Astrocyte (in vitro differentiated cells and primary cell): ENCODE results near the gene NUBP2.

Experiments
- EZH2 ChIP-seq: IDR thresholded peaks from 2 replicates; pipeline ENCODE4 v1.6.1; 2012; ENCODE audit warnings: mild to moderate bottlenecking, low read length, inconsistent platforms; ENCODE audit not compliant: insufficient read depth
- TF ChIP-seq, protein P1 (sequence below): IDR thresholded peaks from 2 replicates; pipeline ENCODE4 v1.5.1; 2011; ENCODE audit warnings: low read depth, mild to moderate bottlenecking, inconsistent platforms, low read length, moderate library complexity; ENCODE audit not compliant: insufficient read depth

DNA sequence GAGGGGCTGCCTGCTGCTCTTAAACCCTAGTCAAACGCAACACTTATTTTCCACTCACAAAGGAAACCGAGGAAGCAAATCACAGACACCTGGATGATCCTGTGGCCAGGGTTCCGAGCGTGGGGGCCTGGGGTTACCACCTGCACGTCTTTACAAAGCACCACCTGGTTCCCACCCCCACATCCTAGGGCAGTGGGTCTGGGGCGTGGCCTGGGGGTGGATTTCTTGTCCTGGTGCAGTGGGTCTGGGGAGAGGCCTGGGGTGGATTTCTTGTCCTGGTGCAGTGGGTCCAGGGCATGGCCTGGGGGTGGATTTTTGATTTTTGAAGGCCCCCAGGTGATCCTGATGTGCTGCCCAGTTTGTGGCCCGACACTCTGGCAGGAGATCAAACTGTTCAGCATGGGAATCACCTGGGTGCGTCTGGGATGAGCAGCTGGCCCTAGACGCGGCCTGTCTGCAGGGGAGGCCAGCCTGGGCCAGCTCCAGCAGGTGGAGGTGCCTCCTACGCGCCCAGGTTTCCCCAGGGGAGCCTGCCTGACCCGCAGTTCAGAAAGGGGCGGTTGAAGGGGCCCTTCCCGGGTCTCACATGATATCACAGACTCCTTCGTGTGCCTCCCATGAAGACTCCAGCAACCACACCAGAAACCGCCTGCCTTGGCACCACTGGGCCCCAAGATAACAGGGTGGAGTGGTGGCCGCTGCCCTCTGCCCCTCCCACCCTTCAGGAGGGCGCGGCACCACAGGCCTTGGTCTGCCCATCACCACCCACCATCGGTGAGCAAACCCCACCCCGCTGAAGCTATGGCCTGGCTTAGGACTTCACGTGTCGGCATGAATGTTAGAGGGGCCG is 37.6 kb downstream of the NUBP2 start:
- TF ChIP-seq, protein P1, sequence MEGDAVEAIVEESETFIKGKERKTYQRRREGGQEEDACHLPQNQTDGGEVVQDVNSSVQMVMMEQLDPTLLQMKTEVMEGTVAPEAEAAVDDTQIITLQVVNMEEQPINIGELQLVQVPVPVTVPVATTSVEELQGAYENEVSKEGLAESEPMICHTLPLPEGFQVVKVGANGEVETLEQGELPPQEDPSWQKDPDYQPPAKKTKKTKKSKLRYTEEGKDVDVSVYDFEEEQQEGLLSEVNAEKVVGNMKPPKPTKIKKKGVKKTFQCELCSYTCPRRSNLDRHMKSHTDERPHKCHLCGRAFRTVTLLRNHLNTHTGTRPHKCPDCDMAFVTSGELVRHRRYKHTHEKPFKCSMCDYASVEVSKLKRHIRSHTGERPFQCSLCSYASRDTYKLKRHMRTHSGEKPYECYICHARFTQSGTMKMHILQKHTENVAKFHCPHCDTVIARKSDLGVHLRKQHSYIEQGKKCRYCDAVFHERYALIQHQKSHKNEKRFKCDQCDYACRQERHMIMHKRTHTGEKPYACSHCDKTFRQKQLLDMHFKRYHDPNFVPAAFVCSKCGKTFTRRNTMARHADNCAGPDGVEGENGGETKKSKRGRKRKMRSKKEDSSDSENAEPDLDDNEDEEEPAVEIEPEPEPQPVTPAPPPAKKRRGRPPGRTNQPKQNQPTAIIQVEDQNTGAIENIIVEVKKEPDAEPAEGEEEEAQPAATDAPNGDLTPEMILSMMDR = no peak
- TF ChIP-seq EZH2 = no peak
